GM19035 (cell line): ENCODE measurements around the gene ANXA3.

ENCODE experiments used
- ATAC-seq: cut with Tn5 transposase; IDR thresholded peaks from one replicate; pipeline ENCODE4 v1.9.1; 2021; ENCODE audit not compliant: unreplicated experiment

Gene ANXA3

GRCh38 chr4:78640714-78641113, 89.1 kb downstream of the ANXA3 start:
- ATAC-seq: no peak

- ATAC-seq: no peak
Observed at GRCh38 chr4:78642934-78643333, 91.4 kb downstream of the ANXA3 start.

GRCh38 chr4:78644063-78644691, 92.6 kb downstream of the ANXA3 start:
- ATAC-seq: no peak

- ATAC-seq: peak; percentile 96
Observed at GRCh38 chr4:78644744-78645330, 93.3 kb downstream of the ANXA3 start.

- peak; percentile 36 for ATAC-seq
Observed at GRCh38 chr4:78645853-78646757, 94.5 kb downstream of the ANXA3 start.

- ATAC-seq: no peak
Observed at GRCh38 chr4:78647272-78647671, 95.7 kb downstream of the ANXA3 start.

- no peak for ATAC-seq
Observed at GRCh38 chr4:78648640-78649363, 97.2 kb downstream of the ANXA3 start.

- ATAC-seq: no peak
Observed at GRCh38 chr4:78650106-78651024, 98.8 kb downstream of the ANXA3 start.

- no peak for ATAC-seq
Observed at GRCh38 chr4:78651250-78651860, 99.8 kb downstream of the ANXA3 start.

- ATAC-seq: no peak
Observed at GRCh38 chr4:78652282-78652876, 100.8 kb downstream of the ANXA3 start.

GRCh38 chr4:78653655-78654054, 102.1 kb downstream of the ANXA3 start:
- ATAC-seq: no peak

- ATAC-seq: no peak
Observed at GRCh38 chr4:78654807-78655206, 103.2 kb downstream of the ANXA3 start.

GRCh38 chr4:78656968-78657445, 105.4 kb downstream of the ANXA3 start:
- peak; percentile 36 for ATAC-seq

- no peak for ATAC-seq
Observed at GRCh38 chr4:78659264-78659663, 107.7 kb downstream of the ANXA3 start.

GRCh38 chr4:78659665-78660064, 108.1 kb downstream of the ANXA3 start:
- ATAC-seq: no peak
